H9 (cell line): Measurements from ENCODE around the gene MSI2. TPM values are rescaled to one million over a fixed set of nuclear protein-coding genes. Genes with fewer than 3 reads are reported as not detected.

ENCODE experiments used
- DNase-seq: peaks from one replicate; pipeline ENCODE4 v3.0.0-alpha.2; 2017
- H2AFZ ChIP-seq: one replicate; pipeline ENCODE4 v1.6.1; 2013; ENCODE audit warnings: mild to moderate bottlenecking, low read length, control low read depth, moderate library complexity
- H2AK5ac ChIP-seq: 2 replicates; pipeline ENCODE4 v1.6.1; 2013; ENCODE audit warnings: low read length, control low read depth, mixed read lengths; ENCODE audit not compliant: insufficient read length
- H2BK120ac ChIP-seq: one replicate; pipeline ENCODE4 v1.6.1; 2013; ENCODE audit warnings: low read depth, mild to moderate bottlenecking, low read length, control low read depth, inconsistent platforms; ENCODE audit not compliant: poor library complexity, severe bottlenecking
- H2BK12ac ChIP-seq: 2 replicates; pipeline ENCODE4 v1.6.1; 2013; ENCODE audit warnings: low read length, control low read depth, mixed read lengths, low read depth; ENCODE audit not compliant: insufficient read length
- H2BK15ac ChIP-seq: 2 replicates; pipeline ENCODE4 v1.6.1; 2013; ENCODE audit warnings: low read depth, low read length, control low read depth
- H2BK20ac ChIP-seq: one replicate; pipeline ENCODE4 v1.6.1; 2013; ENCODE audit warnings: low read depth, mild to moderate bottlenecking, low read length, control low read depth, inconsistent platforms; ENCODE audit not compliant: poor library complexity, severe bottlenecking
- H2BK5ac ChIP-seq: 2 replicates; pipeline ENCODE4 v1.6.1; 2013; ENCODE audit warnings: low read length, control low read depth, mixed read lengths; ENCODE audit not compliant: insufficient read length
- H3K14ac ChIP-seq: 2 replicates; pipeline ENCODE4 v1.6.1; 2013; ENCODE audit warnings: low read length, control low read depth; ENCODE audit not compliant: insufficient read depth
- H3K18ac ChIP-seq: 2 replicates; pipeline ENCODE4 v1.6.1; 2013; ENCODE audit warnings: low read depth, mild to moderate bottlenecking, mixed read lengths, low read length, control low read depth; ENCODE audit not compliant: insufficient read length
- H3K23ac ChIP-seq: 2 replicates; pipeline ENCODE4 v1.6.1; 2013; ENCODE audit warnings: low read length, control low read depth, mixed read lengths, low read depth; ENCODE audit not compliant: insufficient read length
- H3K23me2 ChIP-seq: 2 replicates; pipeline ENCODE4 v1.6.1; 2013; ENCODE audit warnings: low read depth, mild to moderate bottlenecking, mixed read lengths, low read length, control low read depth; ENCODE audit not compliant: insufficient read length, poor library complexity, severe bottlenecking
- H3K27ac ChIP-seq: 2 replicates; pipeline ENCODE4 v1.5.1; 2013; ENCODE audit warnings: low read length, control low read depth, mixed read lengths, low read depth; ENCODE audit not compliant: insufficient read length
- H3K27me3 ChIP-seq: 2 replicates; pipeline ENCODE4 v1.6.1; 2013; ENCODE audit warnings: low read length, control low read depth, inconsistent platforms; ENCODE audit not compliant: insufficient read depth
- H3K4ac ChIP-seq: 2 replicates; pipeline ENCODE4 v1.6.1; 2013; ENCODE audit warnings: low read depth, mild to moderate bottlenecking, control low read depth, inconsistent platforms, low read length, moderate library complexity
- H3K4me1 ChIP-seq: 2 replicates; pipeline ENCODE4 v1.6.1; 2013; ENCODE audit warnings: low read length, control low read depth, inconsistent platforms; ENCODE audit not compliant: insufficient read depth
- H3K4me2 ChIP-seq: 2 replicates; pipeline ENCODE4 v1.6.1; 2013; ENCODE audit warnings: low read length, control low read depth, mixed read lengths; ENCODE audit not compliant: insufficient read length, insufficient read depth
- H3K56ac ChIP-seq: 2 replicates; pipeline ENCODE4 v1.6.1; 2013; ENCODE audit warnings: low read depth, mild to moderate bottlenecking, mixed read lengths, low read length, control low read depth; ENCODE audit not compliant: insufficient read length
- H3K79me1 ChIP-seq: 2 replicates; pipeline ENCODE4 v1.6.1; 2013; ENCODE audit warnings: low read depth, mild to moderate bottlenecking, moderate library complexity, low read length, control low read depth, inconsistent platforms; ENCODE audit not compliant: insufficient read depth, poor library complexity, severe bottlenecking
- H3K79me2 ChIP-seq: 2 replicates; pipeline ENCODE4 v1.6.1; 2013; ENCODE audit warnings: low read length, control low read depth, inconsistent platforms; ENCODE audit not compliant: insufficient read depth
- H3K9ac ChIP-seq: 2 replicates; pipeline ENCODE4 v1.6.1; 2013; ENCODE audit warnings: low read length, control low read depth, mixed read lengths; ENCODE audit not compliant: insufficient read length; ENCODE audit errors: extremely low read depth
- H3K9me3 ChIP-seq: one replicate; pipeline ENCODE4 v1.6.1; 2013; ENCODE audit warnings: low read depth, low read length, inconsistent platforms; ENCODE audit not compliant: control insufficient read depth
- H3T11ph ChIP-seq: one replicate; pipeline ENCODE4 v1.6.1; 2013; ENCODE audit warnings: mild to moderate bottlenecking, low read length, control low read depth, inconsistent platforms
- H4K20me1 ChIP-seq: one replicate; pipeline ENCODE4 v1.6.1; 2013; ENCODE audit not compliant: control insufficient read depth, insufficient read length, insufficient read depth
- H4K5ac ChIP-seq: 2 replicates; pipeline ENCODE4 v1.6.1; 2013; ENCODE audit warnings: low read depth, mild to moderate bottlenecking, mixed read lengths, low read length, control low read depth; ENCODE audit not compliant: insufficient read length
- H4K8ac ChIP-seq: replicated peaks from 2 replicates; pipeline ENCODE4 v1.6.1; 2013; ENCODE audit warnings: low read length, control low read depth, mixed read lengths, low read depth; ENCODE audit not compliant: insufficient read length
- H4K91ac ChIP-seq: 2 replicates; pipeline ENCODE4 v1.6.1; 2013; ENCODE audit warnings: low read depth, mild to moderate bottlenecking, moderate library complexity, mixed read lengths, low read length, control low read depth; ENCODE audit not compliant: insufficient read length
- H3K27ac Mint-ChIP-seq, 3 experiments: 2 replicates in 2 of 3; 3 replicates in 1 of 3; pipeline ENCODE4 v1.8.0; 2020 to 2021; ENCODE audit warnings: mixed read lengths in 3 of 3, mild to moderate bottlenecking in 1 of 3, moderate library complexity in 1 of 3
- H3K27me3 Mint-ChIP-seq: 2 replicates; pipeline ENCODE4 v1.8.0; 2021; ENCODE audit warnings: low read depth, mild to moderate bottlenecking, moderate library complexity, mixed read lengths
- H3K36me3 Mint-ChIP-seq, 3 experiments: 2 replicates in 2 of 3; 3 replicates in 1 of 3; pipeline ENCODE4 v1.8.0; 2020 to 2021; ENCODE audit warnings: low read depth in 3 of 3, mixed read lengths in 3 of 3; ENCODE audit not compliant: insufficient read depth in 1 of 3
- H3K4me1 Mint-ChIP-seq, 2 experiments: 2 replicates each; pipeline ENCODE4 v1.8.0; 2020; ENCODE audit warnings: mixed read lengths in 2 of 2
- H3K4me3 Mint-ChIP-seq, 2 experiments: 2 replicates in 1 of 2; 3 replicates in 1 of 2; pipeline ENCODE4 v1.8.0; 2020 to 2021; ENCODE audit warnings: mild to moderate bottlenecking in 2 of 2, mixed read lengths in 2 of 2, moderate library complexity in 1 of 2
- H3K9me3 Mint-ChIP-seq, 2 experiments: 2 replicates in 1 of 2; 3 replicates in 1 of 2; pipeline ENCODE4 v1.8.0; 2020; ENCODE audit warnings: mild to moderate bottlenecking in 2 of 2, mixed read lengths in 2 of 2, moderate library complexity in 1 of 2
- CTCF ChIP-seq: fragments of 200-600 bp; sonication (generic); conservative IDR thresholded peaks from 3 replicates; pipeline ENCODE4 v1.8.0; 2021; ENCODE audit warnings: antibody characterized with exemption, mild to moderate bottlenecking
- WGBS: extraction: QIAGEN DNeasy Blood & Tissue Kit; methylation state at CpG from one replicate; pipeline ENCODE4 v1.1.7; 2013; ENCODE audit warnings: missing lambda C conversion rate, low lambda C conversion rate, mixed read lengths; ENCODE audit not compliant: insufficient read length; ENCODE audit errors: extremely low coverage; 5-methylcytosine and 5-hydroxymethylcytosine counted together
- total RNA-seq: library from RNA; stranded (reverse); gene quantifications from 2 replicates; pipeline ENCODE4 v1.2.1, GENCODE V29; 2021

MSI2 gene
- total RNA-seq, 1 experiment from 2014 or later = 98.5 TPM

DNA sequence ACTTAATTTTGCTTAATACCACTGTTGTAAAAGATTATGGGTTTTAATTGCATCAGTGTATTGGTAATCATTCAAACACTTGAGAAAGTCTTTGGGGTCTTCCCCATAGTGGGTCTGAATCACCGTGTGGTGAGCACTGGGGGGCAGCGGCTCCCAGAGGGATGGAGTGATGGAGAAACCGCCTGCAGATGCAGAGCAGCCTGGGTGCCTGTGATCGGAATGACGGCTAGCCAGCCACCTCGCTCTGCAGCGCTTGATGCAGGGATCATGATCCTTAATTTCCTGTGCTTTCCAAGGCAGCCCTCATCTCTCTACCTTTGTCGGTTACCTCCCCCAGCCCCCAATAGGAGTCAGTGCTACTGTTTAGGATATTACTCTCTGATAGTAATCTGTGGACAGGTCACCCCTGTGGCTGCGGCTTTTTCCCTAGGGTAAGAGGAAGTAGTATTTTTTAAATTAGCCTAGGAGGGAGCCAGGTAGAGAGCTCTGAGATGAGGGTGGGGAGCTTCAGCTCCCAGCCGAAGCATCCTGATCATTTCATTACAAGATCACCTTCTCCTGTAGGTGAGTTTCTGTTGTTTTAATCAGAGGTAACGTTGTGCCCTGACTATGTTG lies 135.6 kb downstream of the MSI2 start:
- no peak overlapping the region for H3K56ac ChIP-seq

More for the DNA sequence above, 135.6 kb downstream of the MSI2 start:
- Histone ChIP-seq H2BK120ac (no peak overlapping the region), H4K5ac (no peak overlapping the region), H2BK5ac (no peak overlapping the region), H3K18ac (no peak overlapping the region), H4K91ac (no peak overlapping the region), H3K23me2 (no peaks in the 10 kb centered on the region), H3K79me1 (no peaks in the 10 kb centered on the region), H3K27me3 (no peaks in the 10 kb centered on the region), H4K20me1 (no peaks in the 10 kb centered on the region), H3K14ac (no peak overlapping the region), H4K8ac (no peak overlapping the region), H3K9me3 (peaks cover 4% of the 10 kb centered on the region), H3T11ph (no peak overlapping the region), H2BK15ac (no peak overlapping the region), H3K23ac (no peak overlapping the region), H2BK20ac (no peak overlapping the region), H3K9ac (no peak overlapping the region), H2AK5ac (no peak overlapping the region), H3K4ac (no peak overlapping the region), H3K4me2 (no peak overlapping the region), H3K4me1 (peaks cover 13% of the 10 kb centered on the region; the same call in 1 of the 2 replicates), H2AFZ (no peak overlapping the region), H3K79me2 (no peaks in the 10 kb centered on the region), H3K27ac (no peak overlapping the region), H2BK12ac (no peak overlapping the region)
- TF ChIP-seq CTCF = no peak
- H3K36me3 Mint-ChIP-seq = peaks cover 25 to 35% (median 32%) of the 10 kb centered on the region in 3 experiments
- H3K9me3 Mint-ChIP-seq = peaks cover 10 to 22% of the 10 kb centered on the region in 2 experiments; a peak in 4 of 5 replicates
- no peak for DNase-seq
- no CpG with 5 or more reads among the region's 11 CpGs for WGBS
- H3K27ac Mint-ChIP-seq = peak overlapping the region in 2 of 3 experiments; percentile 44 to 52; a peak in 4 of 7 replicates
- peak overlapping the region in 1 of 2 experiments; percentile 21; a peak in 1 of 5 replicates for H3K4me3 Mint-ChIP-seq
- peaks cover 45 to 50% of the 10 kb centered on the region in 2 experiments for H3K4me1 Mint-ChIP-seq
- H3K27me3 Mint-ChIP-seq = peaks cover 1% of the 10 kb centered on the region; the same call in 1 of the 2 replicates
